HepG2 (cell line): Measurements from ENCODE around the gene PBX2. TPM values are rescaled to one million over a fixed set of nuclear protein-coding genes. Genes with fewer than 3 reads are reported as not detected.

ENCODE experiments used
- IRF2 ChIP-seq: IDR thresholded peaks from 2 replicates; pipeline ENCODE4 v1.6.1; 2018; ENCODE audit warnings: missing genetic modification reagents, missing compliant biosample characterization
- KLF13 ChIP-seq: sonication (generic); formaldehyde crosslinking; IDR thresholded peaks from 2 replicates; pipeline ENCODE4 v1.4.0; 2020; ENCODE audit warnings: mild to moderate bottlenecking, missing genetic modification reagents
- KLF6 ChIP-seq: IDR thresholded peaks from 2 replicates; pipeline ENCODE4 v1.8.0; 2016; ENCODE audit warnings: missing biosample characterization, missing genetic modification reagents
- SALL1 ChIP-seq: sonication (generic); formaldehyde crosslinking; IDR thresholded peaks from 2 replicates; pipeline ENCODE4 v1.8.0; 2022; ENCODE audit warnings: mild to moderate bottlenecking, missing genetic modification reagents
- SSRP1 ChIP-seq: IDR thresholded peaks from 2 replicates; pipeline ENCODE4 v1.6.1; 2016; ENCODE audit warnings: control low read depth
- ZBTB8A ChIP-seq: sonication (generic); formaldehyde crosslinking; IDR thresholded peaks from 2 replicates; pipeline ENCODE4 v1.4.0; 2020; ENCODE audit warnings: mild to moderate bottlenecking, low read depth, missing genetic modification reagents, borderline replicate concordance
- ZFX ChIP-seq: sonication (generic); formaldehyde crosslinking; IDR thresholded peaks from 2 replicates; pipeline ENCODE4 v1.4.0; 2020; ENCODE audit warnings: mild to moderate bottlenecking, low read depth, missing genetic modification reagents, moderate library complexity
- ZNF160 ChIP-seq: sonication (generic); formaldehyde crosslinking; IDR thresholded peaks from 2 replicates; pipeline ENCODE4 v1.8.0; 2022; ENCODE audit warnings: mild to moderate bottlenecking, inconsistent platforms, missing genetic modification reagents
- ZNF318 ChIP-seq: sonication (generic); formaldehyde crosslinking; IDR thresholded peaks from 2 replicates; pipeline ENCODE4 v1.4.0; 2020; ENCODE audit warnings: mild to moderate bottlenecking, missing genetic modification reagents
- ZNF329 ChIP-seq: sonication (generic); formaldehyde crosslinking; IDR thresholded peaks from 2 replicates; pipeline ENCODE4 v1.9.0; 2021; ENCODE audit warnings: low read depth, mild to moderate bottlenecking, missing genetic modification reagents
- ZNF550 ChIP-seq: sonication (generic); formaldehyde crosslinking; IDR thresholded peaks from 2 replicates; pipeline ENCODE4 v1.4.0; 2020; ENCODE audit warnings: mild to moderate bottlenecking, missing genetic modification reagents, borderline replicate concordance
- ZNF572 ChIP-seq: sonication (generic); formaldehyde crosslinking; IDR thresholded peaks from 2 replicates; pipeline ENCODE4 v1.5.1; 2020; ENCODE audit warnings: mild to moderate bottlenecking, missing genetic modification reagents
- ZNF747 ChIP-seq: sonication (generic); formaldehyde crosslinking; IDR thresholded peaks from 2 replicates; pipeline ENCODE4 v1.8.1; 2023; ENCODE audit warnings: missing genetic modification reagents, mild to moderate bottlenecking, borderline replicate concordance
- polyA plus RNA-seq, 8 experiments: library from polyadenylated mRNA; depleted of rRNA in 3 of 8; stranded (reverse) in 7 of 8; unstranded in 1 of 8; fragments of >200 nt; fragmentation: Illumina TruSeq in 4 of 8; extraction: Trizol in 4 of 8; gene quantifications; 2 replicates each; pipeline versions ENCODE4 v1.2.1 to v1.2.3, GENCODE V29; 2011 to 2016; ENCODE audit warnings: low read depth in 4 of 8, missing spikeins in 1 of 8, mixed read lengths in 1 of 8; ENCODE audit not compliant: insufficient read depth in 1 of 8
- total RNA-seq, 5 experiments: library from RNA; depleted of rRNA; stranded (reverse); fragments of >200 nt; fragmentation: Illumina TruSeq; extraction: Trizol; gene quantifications; 2 replicates each; pipeline ENCODE4 v1.2.3, GENCODE V29; 2016; ENCODE audit warnings: low read depth in 1 of 5
- TF ChIP-seq, protein P1 (sequence below): sonication (generic); formaldehyde crosslinking; IDR thresholded peaks from 2 replicates; pipeline ENCODE4 v1.5.1; 2020; ENCODE audit warnings: missing genetic modification reagents, mild to moderate bottlenecking, borderline replicate concordance
- TF ChIP-seq, protein P2 (sequence below): sonication (generic); formaldehyde crosslinking; IDR thresholded peaks from 2 replicates; pipeline ENCODE4 v1.5.1; 2020; ENCODE audit warnings: mild to moderate bottlenecking, missing genetic modification reagents, moderate library complexity
- TF ChIP-seq, protein P3 (sequence below): sonication (generic); formaldehyde crosslinking; IDR thresholded peaks from 2 replicates; pipeline ENCODE4 v1.5.0; 2020; ENCODE audit warnings: mild to moderate bottlenecking, missing genetic modification reagents

PBX2 gene
- total and polyA plus RNA-seq, 2 of the 13 experiments (the other 11 are each of a cell fraction or from before 2014, with no cell fraction given), result 42.3 to 77.8 TPM

GRCh38 chr6:32190911-32191677 is 1.1 kb upstream of the PBX2 start (continued):
- TF ChIP-seq SALL1, result 0 out of 2 replicates have a peak, but pooled peaks have one; percentile 16
- TF ChIP-seq ZBTB8A (CRISPR knock-in tag), result no peak
- no peak for TF ChIP-seq ZNF550 (CRISPR knock-in tag)
- no peak for TF ChIP-seq ZNF160
- TF ChIP-seq, protein P1, sequence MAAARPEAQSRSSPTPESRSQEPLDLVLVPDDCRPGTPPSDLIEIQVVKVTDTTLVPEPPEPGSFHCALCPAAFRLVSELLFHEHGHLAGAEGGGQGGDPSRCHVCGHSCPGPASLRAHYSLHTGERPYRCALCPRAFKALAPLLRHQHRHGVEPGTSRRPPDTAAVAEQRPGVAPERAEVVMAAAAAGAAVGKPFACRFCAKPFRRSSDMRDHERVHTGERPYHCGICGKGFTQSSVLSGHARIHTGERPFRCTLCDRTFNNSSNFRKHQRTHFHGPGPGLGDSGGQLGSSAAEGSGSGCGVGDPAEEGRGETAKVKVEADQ, result no peak
- TF ChIP-seq, protein P2, sequence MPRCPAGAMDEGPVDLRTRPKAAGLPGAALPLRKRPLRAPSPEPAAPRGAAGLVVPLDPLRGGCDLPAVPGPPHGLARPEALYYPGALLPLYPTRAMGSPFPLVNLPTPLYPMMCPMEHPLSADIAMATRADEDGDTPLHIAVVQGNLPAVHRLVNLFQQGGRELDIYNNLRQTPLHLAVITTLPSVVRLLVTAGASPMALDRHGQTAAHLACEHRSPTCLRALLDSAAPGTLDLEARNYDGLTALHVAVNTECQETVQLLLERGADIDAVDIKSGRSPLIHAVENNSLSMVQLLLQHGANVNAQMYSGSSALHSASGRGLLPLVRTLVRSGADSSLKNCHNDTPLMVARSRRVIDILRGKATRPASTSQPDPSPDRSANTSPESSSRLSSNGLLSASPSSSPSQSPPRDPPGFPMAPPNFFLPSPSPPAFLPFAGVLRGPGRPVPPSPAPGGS (CRISPR knock-in tag), result no peak
- TF ChIP-seq IRF2 (CRISPR knock-in tag), result 0 out of 2 replicates have a peak, but pooled peaks have one; percentile 5
- TF ChIP-seq, protein P3, sequence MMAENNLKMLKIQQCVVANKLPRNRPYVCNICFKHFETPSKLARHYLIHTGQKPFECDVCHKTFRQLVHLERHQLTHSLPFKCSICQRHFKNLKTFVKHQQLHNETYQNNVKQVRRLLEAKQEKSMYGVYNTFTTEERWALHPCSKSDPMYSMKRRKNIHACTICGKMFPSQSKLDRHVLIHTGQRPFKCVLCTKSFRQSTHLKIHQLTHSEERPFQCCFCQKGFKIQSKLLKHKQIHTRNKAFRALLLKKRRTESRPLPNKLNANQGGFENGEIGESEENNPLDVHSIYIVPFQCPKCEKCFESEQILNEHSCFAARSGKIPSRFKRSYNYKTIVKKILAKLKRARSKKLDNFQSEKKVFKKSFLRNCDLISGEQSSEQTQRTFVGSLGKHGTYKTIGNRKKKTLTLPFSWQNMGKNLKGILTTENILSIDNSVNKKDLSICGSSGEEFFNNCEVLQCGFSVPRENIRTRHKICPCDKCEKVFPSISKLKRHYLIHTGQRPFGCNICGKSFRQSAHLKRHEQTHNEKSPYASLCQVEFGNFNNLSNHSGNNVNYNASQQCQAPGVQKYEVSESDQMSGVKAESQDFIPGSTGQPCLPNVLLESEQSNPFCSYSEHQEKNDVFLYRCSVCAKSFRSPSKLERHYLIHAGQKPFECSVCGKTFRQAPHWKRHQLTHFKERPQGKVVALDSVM (CRISPR knock-in tag), result 0 out of 2 replicates have a peak, but pooled peaks have one; percentile 8
- 0 out of 2 replicates have a peak, but pooled peaks have one; percentile 20 for TF ChIP-seq KLF13 (CRISPR knock-in tag)
- no peak for TF ChIP-seq SSRP1 (CRISPR knock-in tag)
- TF ChIP-seq ZNF572 (CRISPR knock-in tag), result 0 out of 2 replicates have a peak, but pooled peaks have one; percentile 82
- TF ChIP-seq ZNF329 (CRISPR knock-in tag), result no peak
- no peak for TF ChIP-seq ZFX (CRISPR knock-in tag)
- no peak for TF ChIP-seq ZNF318 (CRISPR knock-in tag)
- TF ChIP-seq KLF6 (CRISPR knock-in tag), result 0 out of 2 replicates have a peak, but pooled peaks have one; percentile 9
- 0 out of 2 replicates have a peak, but pooled peaks have one; percentile 5 for TF ChIP-seq ZNF747 (CRISPR knock-in tag)
